HepG2 (cell line): ENCODE data around the gene AGT. TPM values are rescaled to one million over a fixed set of nuclear protein-coding genes. Genes with fewer than 3 reads are reported as not detected.

Experiments used
- AFF4 ChIP-seq: sonication (generic); formaldehyde crosslinking; IDR thresholded peaks from 2 replicates; pipeline ENCODE4 v1.4.0; 2020; ENCODE audit warnings: missing genetic modification reagents
- DDIT3 ChIP-seq: sonication (generic); formaldehyde crosslinking; IDR thresholded peaks from 2 replicates; pipeline ENCODE4 v1.4.0; 2020; ENCODE audit warnings: mild to moderate bottlenecking, missing genetic modification reagents
- GLMP ChIP-seq: sonication (generic); formaldehyde crosslinking; IDR thresholded peaks from 2 replicates; pipeline ENCODE4 v1.9.0; 2021; ENCODE audit warnings: missing genetic modification reagents, mild to moderate bottlenecking, borderline replicate concordance
- HMGXB4 ChIP-seq, 2 experiments: sonication (generic) in 1 of 2; formaldehyde crosslinking in 1 of 2; IDR thresholded peaks; 2 replicates each; pipeline versions ENCODE4 v1.4.0 to v1.6.1; 2018 to 2020; ENCODE audit warnings: missing genetic modification reagents in 2 of 2, borderline replicate concordance in 1 of 2, low read depth in 1 of 2, mild to moderate bottlenecking in 1 of 2, missing biosample characterization in 1 of 2
- HNF1A ChIP-seq, 2 experiments: sonication (generic) in 1 of 2; formaldehyde crosslinking in 1 of 2; IDR thresholded peaks; 2 replicates each; pipeline versions ENCODE4 v1.4.0 to v1.6.1; 2016 to 2020; ENCODE audit warnings: borderline replicate concordance in 1 of 2, low read depth in 1 of 2, mild to moderate bottlenecking in 1 of 2, missing genetic modification reagents in 1 of 2
- MAF1 ChIP-seq: sonication (generic); formaldehyde crosslinking; IDR thresholded peaks from 2 replicates; pipeline ENCODE4 v1.5.0; 2020; ENCODE audit warnings: missing genetic modification reagents, borderline replicate concordance
- PATZ1 ChIP-seq: sonication (generic); formaldehyde crosslinking; IDR thresholded peaks from 2 replicates; pipeline ENCODE4 v1.4.0; 2020; ENCODE audit warnings: missing genetic modification reagents
- SALL1 ChIP-seq: sonication (generic); formaldehyde crosslinking; IDR thresholded peaks from 2 replicates; pipeline ENCODE4 v1.8.0; 2022; ENCODE audit warnings: mild to moderate bottlenecking, missing genetic modification reagents
- U2AF1 ChIP-seq: fragments of 200-400 bp; formaldehyde crosslinking; optimal IDR thresholded peaks from 2 replicates; pipeline ENCODE3; 2017; ENCODE audit warnings: mild to moderate bottlenecking, low read depth, low read length
- ZMYM2 ChIP-seq: sonication (generic); formaldehyde crosslinking; IDR thresholded peaks from 2 replicates; pipeline ENCODE4 v1.8.0; 2022; ENCODE audit warnings: mild to moderate bottlenecking, missing genetic modification reagents
- ZNF704 ChIP-seq: sonication (generic); formaldehyde crosslinking; IDR thresholded peaks from 2 replicates; pipeline ENCODE4 v1.8.1; 2023; ENCODE audit warnings: mild to moderate bottlenecking, inconsistent platforms, moderate library complexity, missing genetic modification reagents, borderline replicate concordance
- ZSCAN21 ChIP-seq: sonication (generic); formaldehyde crosslinking; IDR thresholded peaks from 2 replicates; pipeline ENCODE4 v1.8.0; 2022; ENCODE audit warnings: mild to moderate bottlenecking, missing genetic modification reagents, moderate library complexity, borderline replicate concordance
- polyA plus RNA-seq, 8 experiments: library from polyadenylated mRNA; depleted of rRNA in 3 of 8; stranded (reverse) in 7 of 8; unstranded in 1 of 8; fragments of >200 nt; fragmentation: Illumina TruSeq in 4 of 8; extraction: Trizol in 4 of 8; gene quantifications; 2 replicates each; pipeline versions ENCODE4 v1.2.1 to v1.2.3, GENCODE V29; 2011 to 2016; ENCODE audit warnings: low read depth in 4 of 8, missing spikeins in 1 of 8, mixed read lengths in 1 of 8; ENCODE audit not compliant: insufficient read depth in 1 of 8
- total RNA-seq, 5 experiments: library from RNA; depleted of rRNA; stranded (reverse); fragments of >200 nt; fragmentation: Illumina TruSeq; extraction: Trizol; gene quantifications; 2 replicates each; pipeline ENCODE4 v1.2.3, GENCODE V29; 2016; ENCODE audit warnings: low read depth in 1 of 5

AGT gene
- total and polyA plus RNA-seq, 2 of the 13 experiments (the other 11 are each of a cell fraction or from before 2014, with no cell fraction given): 892 to 2,071 TPM

GRCh38 chr1:230712470-230712942 lies 1.4 kb downstream of the AGT start (continued):
- no peak for TF ChIP-seq PATZ1 (CRISPR knock-in tag)
- no peak for TF ChIP-seq MAF1 (CRISPR knock-in tag)
- peak in 1 of 2 experiments; percentile 31; a peak in 1 of 4 replicates for TF ChIP-seq HMGXB4 (CRISPR knock-in tag; IDR thresholded peaks at IDR 0.05; ENCODE audit: borderline replicate concordance in 1 of 2, low read depth in 1 of 2)
- 0 out of 2 replicates have a peak, but pooled peaks have one; percentile 26 for TF ChIP-seq AFF4 (CRISPR knock-in tag)
- TF ChIP-seq DDIT3 (CRISPR knock-in tag): no peak
- TF ChIP-seq GLMP: no peak
- 0 out of 2 replicates have a peak, but pooled peaks have one; percentile 13 for TF ChIP-seq ZSCAN21 (CRISPR knock-in tag)
- TF ChIP-seq ZNF704 (CRISPR knock-in tag): 0 out of 2 replicates have a peak, but pooled peaks have one; percentile 46
- TF ChIP-seq SALL1 (CRISPR knock-in tag): peak; percentile 37; the same call in 1 of the 2 replicates
- no peak for TF ChIP-seq HNF1A (IDR thresholded peaks at IDR 0.05; ENCODE audit: low read depth)
- no peak for TF ChIP-seq HNF1A (CRISPR knock-in tag; IDR thresholded peaks at IDR 0.05; ENCODE audit: borderline replicate concordance)
- no peak for TF ChIP-seq U2AF1
- no peak for TF ChIP-seq ZMYM2 (CRISPR knock-in tag)
